RWPE2 (cell line): Measurements from ENCODE around the gene CRMP1.
"Not testable (repeated sequence)": the region's sequence is repeated elsewhere in the genome, so short reads cannot be mapped to it uniquely, and the experiment has no call there.

Experiments used
- ATAC-seq: fragments of 200-7000 bp; cut with Tn5 transposase; 3 replicates; pipeline ENCODE4 v1.9.1; 2021; ENCODE audit warnings: low read depth
- DNase-seq: peaks from one replicate; pipeline ENCODE4 v3.0.0-alpha.2; 2020; ENCODE audit warnings: low spot score
- H3K27ac ChIP-seq: fragments of 450-650 bp; 2 replicates; pipeline ENCODE4 v1.5.1; 2017; ENCODE audit warnings: mild to moderate bottlenecking; ENCODE audit not compliant: poor library complexity, severe bottlenecking
- H3K27me3 ChIP-seq: fragments of 250-450 bp; sonication (Bioruptor Pico); 2 replicates; pipeline ENCODE4 v1.5.1; 2021; ENCODE audit warnings: mild to moderate bottlenecking, moderate library complexity; ENCODE audit not compliant: insufficient read depth, poor library complexity, severe bottlenecking
- H3K36me3 ChIP-seq: fragments of 250-450 bp; sonication (Bioruptor Pico); 2 replicates; pipeline ENCODE4 v1.5.1; 2020; ENCODE audit warnings: low read depth, mild to moderate bottlenecking, moderate library complexity
- H3K4me1 ChIP-seq: fragments of 250-450 bp; sonication (Bioruptor Pico); 2 replicates; pipeline ENCODE4 v1.5.1; 2021; ENCODE audit warnings: mild to moderate bottlenecking, moderate library complexity; ENCODE audit not compliant: insufficient read depth, poor library complexity, severe bottlenecking
- H3K4me3 ChIP-seq: fragments of 250-450 bp; sonication (Bioruptor Pico); 2 replicates; pipeline ENCODE4 v1.5.1; 2021; ENCODE audit warnings: mild to moderate bottlenecking, moderate library complexity; ENCODE audit not compliant: severe bottlenecking
- H3K9me3 ChIP-seq: fragments of 250-450 bp; sonication (Bioruptor Pico); 2 replicates; pipeline ENCODE4 v1.5.1; 2021; ENCODE audit warnings: mild to moderate bottlenecking, moderate library complexity; ENCODE audit not compliant: severe bottlenecking
- TF ChIP-seq, protein P1 (sequence below): fragments of 450-650 bp; IDR thresholded peaks from one replicate; pipeline ENCODE4 v1.5.1; 2017; ENCODE audit warnings: mild to moderate bottlenecking, moderate library complexity; ENCODE audit not compliant: poor library complexity, severe bottlenecking

CRMP1 gene

DNA sequence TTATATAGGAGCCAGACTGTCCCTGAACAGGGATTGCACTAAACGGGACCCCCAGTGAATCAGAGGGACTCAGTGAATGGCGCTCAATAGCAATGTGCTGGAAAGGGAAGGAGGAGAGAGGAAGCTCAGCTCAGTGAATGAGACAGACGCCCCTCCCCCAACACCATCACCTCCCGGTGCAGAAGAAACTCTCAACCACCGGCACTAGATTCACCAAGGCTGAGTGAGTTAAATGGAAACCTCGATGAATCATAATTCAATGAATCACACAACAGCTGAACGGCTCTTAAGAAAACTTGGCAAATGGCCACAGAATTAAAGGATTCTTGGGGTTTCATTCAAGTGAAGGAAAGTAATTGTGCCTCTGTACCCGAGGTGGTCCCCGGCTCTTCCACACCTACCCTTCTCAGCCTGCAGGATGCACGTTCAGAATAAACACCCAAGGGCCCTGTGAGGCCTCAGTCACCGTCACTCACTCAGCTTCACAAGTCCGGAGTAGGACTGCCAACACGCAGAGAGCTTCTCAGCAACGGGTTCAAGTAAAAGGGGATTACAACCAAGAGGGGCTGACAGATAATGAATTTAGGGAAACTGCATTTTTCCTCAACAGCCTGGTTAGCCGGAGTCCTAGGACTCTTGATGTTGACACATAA, 29.3 kb downstream of the CRMP1 start:
- ATAC-seq: peak; percentile 95

GRCh38 chr4:5858020-5858769, 34.7 kb downstream of the CRMP1 start:
- ATAC-seq: no peak
- Histone ChIP-seq H3K4me3 (no peak overlapping the region), H3K9me3 (no peaks in the 10 kb centered on the region), H3K27me3 (peaks cover 4% of the 10 kb centered on the region), H3K4me1 (peaks cover under 1% of the 10 kb centered on the region), H3K36me3 (no peaks in the 10 kb centered on the region), H3K27ac (no peak overlapping the region)
- TF ChIP-seq, protein P1, sequence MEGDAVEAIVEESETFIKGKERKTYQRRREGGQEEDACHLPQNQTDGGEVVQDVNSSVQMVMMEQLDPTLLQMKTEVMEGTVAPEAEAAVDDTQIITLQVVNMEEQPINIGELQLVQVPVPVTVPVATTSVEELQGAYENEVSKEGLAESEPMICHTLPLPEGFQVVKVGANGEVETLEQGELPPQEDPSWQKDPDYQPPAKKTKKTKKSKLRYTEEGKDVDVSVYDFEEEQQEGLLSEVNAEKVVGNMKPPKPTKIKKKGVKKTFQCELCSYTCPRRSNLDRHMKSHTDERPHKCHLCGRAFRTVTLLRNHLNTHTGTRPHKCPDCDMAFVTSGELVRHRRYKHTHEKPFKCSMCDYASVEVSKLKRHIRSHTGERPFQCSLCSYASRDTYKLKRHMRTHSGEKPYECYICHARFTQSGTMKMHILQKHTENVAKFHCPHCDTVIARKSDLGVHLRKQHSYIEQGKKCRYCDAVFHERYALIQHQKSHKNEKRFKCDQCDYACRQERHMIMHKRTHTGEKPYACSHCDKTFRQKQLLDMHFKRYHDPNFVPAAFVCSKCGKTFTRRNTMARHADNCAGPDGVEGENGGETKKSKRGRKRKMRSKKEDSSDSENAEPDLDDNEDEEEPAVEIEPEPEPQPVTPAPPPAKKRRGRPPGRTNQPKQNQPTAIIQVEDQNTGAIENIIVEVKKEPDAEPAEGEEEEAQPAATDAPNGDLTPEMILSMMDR: no peak
- no peak for DNase-seq

More for the DNA sequence above, 29.3 kb downstream of the CRMP1 start:
- Histone ChIP-seq H3K9me3 (no peaks in the 10 kb centered on the region), H3K27ac (no peak overlapping the region), H3K4me3 (no peak overlapping the region), H3K4me1 (peaks cover 6% of the 10 kb centered on the region), H3K36me3 (no peaks in the 10 kb centered on the region), H3K27me3 (peaks cover 13% of the 10 kb centered on the region)
- no peak for DNase-seq
- TF ChIP-seq, protein P1: no peak

DNA sequence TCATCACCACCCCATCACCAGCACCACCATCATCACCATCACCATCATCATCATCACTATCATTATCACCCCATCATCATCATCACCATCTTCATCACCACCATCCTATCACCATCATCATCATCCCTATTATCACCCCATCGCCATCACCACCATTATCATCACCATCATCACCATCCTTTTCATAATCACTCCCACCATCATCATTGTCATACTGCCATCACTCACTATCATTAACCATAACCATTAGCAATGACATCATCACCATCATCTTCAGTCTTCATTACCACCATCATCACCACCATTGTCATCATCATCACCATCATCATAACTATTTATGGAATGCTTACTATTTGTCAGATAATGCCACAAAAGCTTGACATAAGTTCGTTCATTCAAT, 35.7 kb downstream of the CRMP1 start:
- H3K27ac ChIP-seq: no peak overlapping the region
- no peak overlapping the region for H3K4me3 ChIP-seq
- no peak for DNase-seq
- peaks cover 4% of the 10 kb centered on the region for H3K27me3 ChIP-seq
- no peaks in the 10 kb centered on the region for H3K9me3 ChIP-seq
- no peak for ATAC-seq
- TF ChIP-seq, protein P1: no peak
- no peaks in the 10 kb centered on the region for H3K36me3 ChIP-seq
- H3K4me1 ChIP-seq: no peaks in the 10 kb centered on the region

- not testable (repeated sequence) for H3K36me3 ChIP-seq, H3K4me3 ChIP-seq, H3K27me3 ChIP-seq, H3K9me3 ChIP-seq, ATAC-seq, H3K4me1 ChIP-seq, H3K27ac ChIP-seq, DNase-seq
Observed at GRCh38 chr4:5856362-5856761, 36.5 kb downstream of the CRMP1 start.

GRCh38 chr4:5854929-5855328, 38.0 kb downstream of the CRMP1 start:
- no peaks in the 10 kb centered on the region for H3K9me3 ChIP-seq
- DNase-seq (no peak), ATAC-seq (no peak)
- H3K36me3 ChIP-seq: no peaks in the 10 kb centered on the region
- H3K4me1 ChIP-seq: no peaks in the 10 kb centered on the region
- H3K27ac ChIP-seq: no peak overlapping the region
- H3K4me3 ChIP-seq: no peak overlapping the region
- TF ChIP-seq, protein P1: no peak
- peaks cover 14% of the 10 kb centered on the region for H3K27me3 ChIP-seq
